HS-5 (cell line): ENCODE measurements around the gene SLC7A8.

Experiments used
- DNase-seq: peaks from one replicate; pipeline ENCODE4 v3.0.0-alpha.2; 2012; ENCODE audit warnings: low read depth

The SLC7A8 gene

GRCh38 chr14:23129759-23130316, 53.6 kb downstream of the SLC7A8 start:
- DNase-seq: no peak

- no peak for DNase-seq
Observed at GRCh38 chr14:23128969-23129758, 54.3 kb downstream of the SLC7A8 start.

DNA sequence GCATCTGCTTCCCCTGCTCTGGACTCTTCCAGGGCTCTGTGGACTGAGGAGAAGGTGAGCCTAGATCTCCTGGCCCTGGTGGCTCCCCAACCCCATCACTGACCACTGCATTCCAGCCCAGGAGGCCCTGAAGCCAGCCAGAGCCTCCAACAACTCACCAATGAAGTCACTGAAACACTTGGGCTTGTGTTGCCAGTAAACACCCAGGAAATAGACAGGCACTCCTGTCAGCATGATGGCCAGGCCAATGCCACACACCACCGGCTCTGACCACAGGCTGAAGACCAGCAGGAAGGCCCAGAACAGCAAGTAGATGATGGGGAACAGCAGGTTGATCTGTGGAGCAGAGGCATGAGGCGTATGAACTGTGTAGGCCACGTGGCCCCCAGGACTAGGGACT, 55.6 kb downstream of the SLC7A8 start:
- no peak for DNase-seq

DNA sequence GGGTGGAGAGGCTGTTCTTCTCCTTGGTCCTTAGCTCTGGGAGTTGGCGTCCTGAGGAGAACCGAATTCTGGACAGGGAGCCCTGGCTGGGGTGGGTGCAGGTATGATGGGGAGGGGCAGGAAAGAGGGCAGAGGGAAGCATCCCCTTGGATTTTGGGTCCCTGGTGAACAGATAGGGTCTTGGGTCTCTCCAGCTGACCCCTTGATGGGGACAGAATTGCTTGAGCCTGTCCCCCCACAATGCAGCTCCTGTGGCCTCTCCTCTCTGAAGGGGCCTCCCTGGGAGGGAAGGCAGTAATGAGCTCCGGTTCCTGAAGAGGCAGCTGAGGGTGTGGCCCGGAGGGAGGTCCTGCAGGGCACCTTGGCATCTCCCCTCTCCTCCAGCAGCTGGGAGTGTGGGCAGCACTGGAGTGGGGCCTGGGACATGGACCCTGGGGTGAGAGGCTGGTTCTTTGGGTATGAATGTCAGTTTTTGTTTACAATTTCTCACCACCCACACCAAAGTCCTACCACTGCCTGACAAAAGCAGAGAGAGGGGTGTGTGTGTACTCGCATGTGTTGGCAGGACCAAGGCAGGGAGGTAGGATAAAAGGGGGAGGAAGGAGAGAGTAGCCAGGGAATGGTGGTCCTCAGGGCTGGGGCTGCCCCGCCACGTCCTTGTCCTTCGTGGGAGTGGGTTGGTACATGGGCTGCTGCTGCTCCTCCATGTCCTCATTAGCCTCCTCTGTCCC, 56.7 kb downstream of the SLC7A8 start:
- DNase-seq: no peak

DNA sequence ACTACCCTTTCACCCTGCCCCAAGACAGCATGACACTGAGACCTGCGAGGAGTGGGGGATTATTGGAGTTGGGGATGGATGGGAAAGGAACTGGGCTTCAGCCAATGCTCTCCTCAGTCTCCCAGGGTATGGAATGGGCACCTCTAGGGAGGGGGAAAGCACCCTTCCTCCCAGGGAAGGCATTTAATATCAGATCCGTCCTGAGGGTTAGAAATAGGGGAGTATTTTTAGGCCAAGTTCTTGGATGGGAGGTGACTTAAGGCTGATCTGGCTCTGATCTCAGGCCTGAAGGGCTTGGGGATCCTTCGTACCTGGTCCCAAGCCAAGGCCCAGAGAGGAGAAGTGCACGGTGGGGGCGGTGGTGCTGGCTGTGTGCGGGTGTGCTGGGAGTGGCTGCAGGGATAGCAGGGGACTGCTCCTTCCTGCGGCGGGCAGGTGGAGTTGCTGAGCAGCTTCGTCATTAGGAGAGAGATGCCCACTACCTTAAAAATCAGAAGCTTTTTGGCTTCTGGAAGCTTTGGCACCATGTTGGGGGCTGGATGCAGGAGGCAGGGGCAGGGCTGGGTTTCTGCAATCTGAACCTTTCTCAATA, 57.4 kb downstream of the SLC7A8 start:
- DNase-seq: no peak

DNA sequence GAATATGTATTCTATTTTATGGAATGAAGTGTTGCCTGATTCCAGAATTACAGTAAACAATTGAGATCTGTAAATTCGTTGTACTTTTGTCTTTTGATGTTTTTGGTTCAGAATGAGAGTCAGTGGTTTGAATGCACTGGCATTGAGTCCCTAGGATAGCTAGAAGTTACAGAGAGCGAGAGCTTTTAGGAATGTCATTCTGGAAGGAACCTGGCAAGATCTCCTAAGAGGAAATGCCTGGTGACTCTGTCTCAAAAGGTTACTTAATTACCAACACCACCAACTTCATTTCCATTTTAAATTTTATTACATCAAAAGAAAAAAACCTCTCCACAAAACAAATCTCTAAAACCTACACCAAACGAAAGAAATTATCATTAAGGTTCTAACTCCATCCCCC, 58.4 kb downstream of the SLC7A8 start:
- no peak for DNase-seq

DNA sequence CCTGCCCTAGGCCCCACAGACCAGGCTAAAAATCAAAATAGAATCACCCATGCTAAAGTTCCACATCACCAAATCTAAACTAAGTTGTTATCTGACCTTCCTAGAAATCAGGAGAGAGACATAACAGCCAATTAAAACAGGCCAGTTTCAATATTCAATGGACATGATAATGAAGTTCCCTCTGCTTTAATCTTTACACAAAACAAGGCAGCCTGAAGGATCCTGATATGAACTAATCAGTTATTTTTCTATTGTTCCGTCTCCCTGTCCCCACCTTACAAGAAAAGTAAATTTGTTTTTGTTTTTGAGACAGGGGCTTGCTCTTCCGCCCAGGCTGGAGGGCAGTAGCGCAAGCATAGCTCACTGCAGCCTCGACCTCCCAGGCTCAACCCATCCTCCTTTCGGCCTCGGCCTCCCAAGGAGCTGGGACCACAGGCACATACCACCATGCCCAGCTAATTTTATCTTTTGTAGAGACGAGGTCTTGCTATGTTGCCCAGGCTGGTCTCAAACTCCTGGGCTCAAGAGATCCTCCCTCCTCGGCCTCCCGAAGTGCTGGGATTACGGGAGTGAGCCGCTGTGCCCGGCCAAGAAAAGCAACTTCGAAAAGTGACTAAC, 59.0 kb downstream of the SLC7A8 start:
- no peak for DNase-seq

DNA sequence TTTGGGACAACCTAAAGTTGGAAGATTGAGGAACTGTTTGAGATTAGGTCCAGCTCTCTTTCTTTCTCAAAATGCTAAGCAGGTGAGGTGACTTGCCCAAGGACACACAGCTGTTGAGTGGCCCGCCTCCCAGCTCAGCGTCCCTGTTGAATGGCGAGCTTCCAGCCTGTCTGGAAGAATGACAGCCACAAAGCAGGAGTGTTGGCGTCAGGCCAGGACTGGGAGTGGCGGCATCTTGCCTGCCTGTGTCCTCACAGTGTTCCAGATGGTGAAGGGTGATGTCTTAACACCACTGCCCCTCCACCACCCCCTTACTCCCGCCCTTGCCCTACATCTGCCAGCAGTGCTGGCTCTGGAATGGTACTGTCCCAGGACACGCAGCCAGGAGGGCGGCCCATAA, 60.0 kb downstream of the SLC7A8 start:
- DNase-seq: no peak

GRCh38 chr14:23122086-23122485, 61.4 kb downstream of the SLC7A8 start:
- DNase-seq: no peak

GRCh38 chr14:23121361-23121771, 62.1 kb downstream of the SLC7A8 start:
- DNase-seq: no peak

DNA sequence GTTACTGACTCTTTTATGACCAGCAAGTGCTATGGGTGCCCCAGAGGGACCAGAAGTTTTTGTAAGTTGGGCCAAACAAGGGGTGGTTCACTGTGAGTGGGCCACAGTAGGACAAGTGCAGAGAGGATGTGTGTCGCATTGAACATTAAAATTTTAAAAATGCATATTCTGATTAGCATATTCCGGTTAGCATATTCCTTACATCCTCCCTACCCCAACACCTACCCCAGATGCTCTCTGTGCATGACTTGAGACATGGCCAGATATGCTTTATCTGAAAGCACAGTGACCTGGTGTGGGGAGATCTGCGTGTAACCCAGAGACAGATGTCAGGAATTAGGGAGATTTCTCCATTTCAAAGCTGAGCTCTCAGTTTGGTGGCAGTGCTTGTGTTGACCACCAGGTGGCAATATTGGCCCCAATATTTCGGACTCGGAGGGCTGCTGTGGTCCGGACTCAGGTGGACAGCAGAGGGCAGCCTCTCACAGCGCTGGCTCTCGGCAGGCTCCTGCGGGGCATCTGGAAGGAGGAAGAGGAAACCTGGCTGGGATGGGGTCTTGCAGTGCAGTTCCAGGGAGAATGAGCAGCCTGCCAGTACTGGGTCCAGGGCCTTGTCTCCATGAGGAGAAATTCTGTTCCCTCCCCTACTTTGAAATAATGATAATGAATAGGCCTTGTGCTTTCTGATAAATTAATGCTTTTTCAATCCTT, 62.8 kb downstream of the SLC7A8 start:
- peak; percentile 50 for DNase-seq

DNA sequence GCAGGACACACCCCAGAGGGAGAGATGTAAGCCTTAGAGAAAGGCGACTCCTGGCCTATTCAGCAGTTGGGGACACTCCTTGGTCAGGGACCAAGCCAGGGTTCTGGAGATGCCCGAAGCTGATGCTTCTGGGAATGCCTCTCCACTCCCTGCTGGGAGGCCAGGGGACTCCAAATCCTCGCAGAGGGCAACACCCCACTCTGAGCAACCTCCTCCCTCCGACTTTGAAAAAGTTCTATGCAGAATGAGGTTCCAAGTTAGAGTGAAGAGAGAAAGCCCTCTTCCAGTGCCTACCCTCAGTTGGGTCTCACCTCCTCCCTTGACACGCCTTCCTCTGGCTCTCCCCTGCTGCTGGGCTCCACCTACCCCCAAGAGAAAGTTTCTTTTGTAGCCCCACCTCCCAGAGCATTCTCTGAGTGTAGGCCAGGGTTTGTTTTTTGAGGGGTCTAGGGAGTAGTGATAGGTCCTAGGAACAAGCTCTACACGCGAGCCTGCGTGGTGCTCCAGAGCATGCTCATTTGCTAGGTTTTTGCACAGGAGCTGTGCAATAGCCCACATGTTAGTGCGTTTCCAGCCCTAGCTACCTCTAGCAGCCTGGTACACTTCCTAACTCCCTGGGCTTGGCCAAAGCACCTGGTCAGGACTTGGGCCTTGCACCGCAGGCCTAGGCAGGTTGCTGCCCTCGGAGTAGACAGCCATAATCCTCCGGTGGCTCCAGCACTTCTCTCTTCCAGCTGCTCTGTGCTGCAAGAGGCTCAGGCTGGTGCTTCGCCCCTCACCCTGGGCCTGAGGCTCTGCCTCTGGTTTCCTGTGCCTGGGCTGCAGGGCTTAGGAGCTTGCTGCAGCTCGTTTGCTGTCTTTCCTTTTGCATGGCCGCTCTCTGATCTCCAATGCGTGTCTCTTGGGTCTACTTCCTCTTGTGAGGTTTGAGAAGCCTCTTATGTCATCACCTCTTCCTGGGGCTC, 63.8 kb downstream of the SLC7A8 start:
- no peak for DNase-seq

DNA sequence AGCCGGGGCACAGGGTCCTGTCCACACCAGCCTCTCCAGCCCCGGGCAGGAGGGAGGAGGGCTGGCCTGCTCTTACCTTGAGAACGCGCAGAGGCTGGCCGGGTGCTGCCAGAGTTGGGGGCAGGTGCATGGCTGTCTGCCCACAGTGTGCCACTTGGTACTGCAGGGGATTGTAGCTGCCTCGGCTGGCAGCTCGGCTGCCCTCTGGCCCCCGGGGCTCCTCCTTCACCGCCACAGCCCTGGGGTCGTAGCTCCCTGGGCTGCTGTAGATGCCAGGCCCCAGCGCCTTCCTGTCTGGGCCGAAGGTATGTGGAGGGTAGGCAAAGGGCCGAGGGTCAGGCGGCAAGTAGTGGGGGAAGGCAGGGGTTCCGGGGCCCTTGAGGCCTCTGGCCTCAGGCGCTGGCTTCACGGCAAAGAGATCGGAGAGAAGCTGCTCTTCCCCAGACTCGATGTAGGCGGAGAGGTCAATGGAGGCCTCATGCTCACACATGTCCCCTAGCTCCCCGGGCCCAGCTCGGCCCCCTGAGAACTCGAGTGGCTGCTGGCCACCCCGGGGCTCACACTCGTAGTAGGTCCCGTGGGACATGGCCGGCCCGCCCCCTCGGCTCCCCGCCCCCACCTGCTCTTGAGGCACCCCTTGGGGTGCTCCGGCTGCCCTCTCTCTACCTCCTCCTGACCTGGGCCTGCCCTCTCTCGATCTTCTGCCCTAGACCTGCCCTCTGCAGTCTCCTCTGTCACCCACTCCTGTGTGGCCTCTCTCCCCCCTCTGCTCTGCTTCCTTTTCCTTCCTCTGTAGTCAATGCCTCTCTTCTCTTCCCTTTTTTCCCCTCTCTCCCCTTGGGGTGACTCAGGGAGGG, 64.7 kb downstream of the SLC7A8 start, which contains the start of gene CEBPE:
CEBPE (minus strand) TSS at position 750 of the 857 bp plus-strand sequence; CDS start at position 586, 164 bp downstream.
- DNase-seq: no peak

DNA sequence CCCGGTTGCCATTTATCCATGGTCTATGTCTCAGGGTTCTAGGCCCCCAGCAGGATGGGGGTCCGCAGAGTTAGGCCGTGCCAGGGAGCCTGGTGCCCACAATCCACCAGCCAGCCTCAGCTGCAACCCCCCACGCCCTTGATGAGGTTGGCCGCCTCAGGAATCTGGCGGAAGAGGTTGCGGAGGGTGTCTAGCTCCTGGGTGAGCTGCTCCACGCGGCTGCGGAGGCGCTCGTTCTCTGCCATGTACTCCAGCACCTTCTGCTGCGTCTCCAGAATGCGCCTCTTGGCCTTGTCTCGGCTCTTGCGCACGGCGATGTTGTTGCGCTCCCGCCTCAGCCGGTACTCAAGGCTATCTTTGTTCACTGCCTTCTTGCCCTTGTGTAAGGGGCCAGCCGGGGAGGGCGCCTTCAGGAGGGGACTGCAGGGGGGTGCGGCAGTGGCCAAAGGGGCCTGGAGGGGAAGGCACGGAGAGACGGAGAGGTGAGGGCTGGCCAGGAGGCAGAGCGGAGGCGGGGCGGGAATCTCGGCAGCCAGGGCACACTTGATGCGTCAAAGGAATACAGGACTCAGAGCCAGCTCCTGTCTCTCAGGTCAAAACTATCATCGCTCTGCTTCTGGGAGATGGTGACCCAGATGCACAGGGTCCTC, 66.0 kb downstream of the SLC7A8 start:
- DNase-seq: no peak

DNA sequence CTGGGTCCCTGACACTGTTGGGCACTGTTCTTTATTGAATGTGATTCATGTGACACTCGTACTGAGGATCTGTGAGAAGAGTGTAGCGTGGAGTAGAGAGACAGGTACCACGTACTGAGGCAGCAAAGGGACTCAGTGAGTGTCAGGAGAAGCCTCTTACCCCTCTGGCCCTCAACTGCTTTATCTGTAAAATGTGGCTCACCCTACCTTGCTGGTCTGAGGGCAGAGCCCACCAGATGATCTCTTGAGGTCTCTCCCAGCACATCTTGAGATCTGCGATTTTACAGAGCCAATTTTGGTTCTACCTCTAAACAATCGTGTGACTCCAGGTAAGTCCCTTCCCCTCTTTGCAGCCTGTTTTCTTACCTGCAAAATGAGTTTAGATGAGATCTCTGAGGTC, 67.5 kb downstream of the SLC7A8 start:
- DNase-seq: no peak

DNA sequence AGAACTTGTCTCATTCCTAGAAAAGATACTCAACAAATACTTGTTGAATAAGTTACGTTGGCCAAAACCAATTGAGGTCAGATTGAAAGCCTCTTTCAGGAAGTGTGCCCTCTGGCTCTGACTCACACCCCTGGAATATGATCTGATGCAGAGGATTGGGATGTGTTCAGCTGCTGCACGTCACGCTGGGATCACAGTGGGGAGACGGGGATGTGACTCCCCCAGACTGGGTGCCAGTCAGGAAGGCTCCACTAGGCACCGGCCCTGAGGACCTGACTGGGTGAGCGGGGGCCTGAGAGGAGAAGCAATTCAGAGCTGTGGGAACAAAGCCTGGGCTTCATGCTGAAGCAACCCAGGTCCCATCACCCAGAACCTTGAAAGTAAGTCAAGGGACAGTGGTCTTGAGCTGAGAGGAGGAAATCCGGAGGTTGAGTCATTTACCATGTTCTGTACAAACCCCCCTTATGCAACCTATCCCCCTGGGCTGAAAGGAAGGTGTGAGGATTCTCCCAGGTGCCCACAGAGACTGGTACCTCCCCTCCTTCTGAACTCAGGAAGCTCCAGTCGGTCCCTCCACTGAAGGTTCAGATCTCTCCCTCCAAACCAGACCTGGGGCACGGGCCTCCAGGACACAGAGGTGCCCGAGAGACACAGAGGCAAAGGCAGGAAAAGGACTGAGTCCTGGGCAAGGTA, 68.3 kb downstream of the SLC7A8 start:
- DNase-seq: peak; percentile 94

DNA sequence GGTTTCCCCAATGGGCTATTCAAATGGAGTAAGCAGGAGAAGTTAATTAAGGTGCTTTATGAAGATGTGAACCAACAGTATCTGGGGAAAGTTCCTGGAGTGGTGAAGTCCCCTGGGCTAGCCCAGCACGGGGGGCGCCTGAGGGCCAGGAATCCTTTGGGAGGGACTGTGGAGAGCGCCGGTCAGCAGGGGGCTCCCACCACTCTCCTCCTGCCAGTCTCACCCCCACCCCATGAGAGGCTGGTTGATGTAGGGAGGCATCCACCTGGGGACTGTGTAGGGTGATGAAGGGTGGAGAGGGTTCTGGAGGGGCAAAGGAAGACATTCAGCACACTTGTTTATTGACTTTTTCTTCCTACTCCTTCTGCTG, 68.8 kb downstream of the SLC7A8 start:
- DNase-seq: no peak

GRCh38 chr14:23114120-23114458, 69.4 kb downstream of the SLC7A8 start:
- no peak for DNase-seq
